GM10266 (cell line): Measurements from ENCODE around the gene SMYD1.

Experiments used
- DNase-seq: peaks from one replicate; pipeline ENCODE4 v3.0.0; 2012; ENCODE audit errors: extremely low spot score
- TF ChIP-seq, protein P1 (sequence below): IDR thresholded peaks from 2 replicates; pipeline ENCODE4 v1.5.1; 2012; ENCODE audit warnings: mild to moderate bottlenecking, low read depth; ENCODE audit not compliant: control insufficient read depth, insufficient read depth; ENCODE audit errors: missing control alignments

The SMYD1 gene

DNA sequence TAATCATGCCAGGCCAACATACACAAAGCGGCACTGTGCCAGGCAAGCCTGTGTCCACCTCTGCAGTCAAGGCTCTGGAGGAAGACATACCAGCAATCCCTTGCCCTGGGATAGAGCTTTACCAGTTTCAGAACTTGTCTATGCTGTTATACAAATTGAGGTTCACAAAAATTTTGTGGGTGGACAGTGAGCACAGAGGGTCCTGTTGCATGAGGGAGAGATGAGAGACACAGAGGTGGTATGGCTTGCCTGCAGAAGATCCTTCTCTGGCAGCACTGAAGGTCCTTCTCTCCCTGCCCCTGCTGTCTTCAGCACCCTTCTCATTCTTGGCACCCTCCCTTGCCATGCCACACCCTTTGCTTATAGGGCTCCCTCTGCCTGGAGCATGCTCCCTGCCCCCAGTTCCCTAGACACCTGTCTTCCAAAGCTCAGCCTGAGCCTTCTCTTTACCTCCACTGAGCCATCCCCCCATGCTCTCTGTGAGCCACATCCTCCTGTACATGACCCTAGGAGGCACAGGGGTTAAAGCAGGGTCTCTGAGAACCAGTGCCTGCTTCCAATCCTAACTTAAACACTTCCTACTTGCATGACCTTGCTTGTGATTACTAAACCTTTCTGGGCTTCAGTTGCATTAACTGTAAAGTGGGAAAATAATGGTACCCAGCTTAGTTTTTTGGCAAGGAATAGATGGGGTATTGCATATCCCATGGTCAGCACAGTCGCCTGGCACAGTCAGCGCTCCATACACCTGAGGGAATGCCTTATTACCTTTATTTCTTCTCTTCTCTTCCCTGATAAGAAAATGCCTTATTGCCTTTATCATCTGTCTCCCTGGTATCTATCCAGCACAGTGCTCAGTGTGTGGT lies 59.4 kb downstream of the SMYD1 start:
- TF ChIP-seq, protein P1, sequence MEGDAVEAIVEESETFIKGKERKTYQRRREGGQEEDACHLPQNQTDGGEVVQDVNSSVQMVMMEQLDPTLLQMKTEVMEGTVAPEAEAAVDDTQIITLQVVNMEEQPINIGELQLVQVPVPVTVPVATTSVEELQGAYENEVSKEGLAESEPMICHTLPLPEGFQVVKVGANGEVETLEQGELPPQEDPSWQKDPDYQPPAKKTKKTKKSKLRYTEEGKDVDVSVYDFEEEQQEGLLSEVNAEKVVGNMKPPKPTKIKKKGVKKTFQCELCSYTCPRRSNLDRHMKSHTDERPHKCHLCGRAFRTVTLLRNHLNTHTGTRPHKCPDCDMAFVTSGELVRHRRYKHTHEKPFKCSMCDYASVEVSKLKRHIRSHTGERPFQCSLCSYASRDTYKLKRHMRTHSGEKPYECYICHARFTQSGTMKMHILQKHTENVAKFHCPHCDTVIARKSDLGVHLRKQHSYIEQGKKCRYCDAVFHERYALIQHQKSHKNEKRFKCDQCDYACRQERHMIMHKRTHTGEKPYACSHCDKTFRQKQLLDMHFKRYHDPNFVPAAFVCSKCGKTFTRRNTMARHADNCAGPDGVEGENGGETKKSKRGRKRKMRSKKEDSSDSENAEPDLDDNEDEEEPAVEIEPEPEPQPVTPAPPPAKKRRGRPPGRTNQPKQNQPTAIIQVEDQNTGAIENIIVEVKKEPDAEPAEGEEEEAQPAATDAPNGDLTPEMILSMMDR = no peak

GRCh38 chr2:88127638-88127887 lies 59.9 kb downstream of the SMYD1 start:
- no peak for DNase-seq
- TF ChIP-seq, protein P1 = no peak

More for the DNA sequence above, 59.4 kb downstream of the SMYD1 start:
- DNase-seq = no peak

DNA sequence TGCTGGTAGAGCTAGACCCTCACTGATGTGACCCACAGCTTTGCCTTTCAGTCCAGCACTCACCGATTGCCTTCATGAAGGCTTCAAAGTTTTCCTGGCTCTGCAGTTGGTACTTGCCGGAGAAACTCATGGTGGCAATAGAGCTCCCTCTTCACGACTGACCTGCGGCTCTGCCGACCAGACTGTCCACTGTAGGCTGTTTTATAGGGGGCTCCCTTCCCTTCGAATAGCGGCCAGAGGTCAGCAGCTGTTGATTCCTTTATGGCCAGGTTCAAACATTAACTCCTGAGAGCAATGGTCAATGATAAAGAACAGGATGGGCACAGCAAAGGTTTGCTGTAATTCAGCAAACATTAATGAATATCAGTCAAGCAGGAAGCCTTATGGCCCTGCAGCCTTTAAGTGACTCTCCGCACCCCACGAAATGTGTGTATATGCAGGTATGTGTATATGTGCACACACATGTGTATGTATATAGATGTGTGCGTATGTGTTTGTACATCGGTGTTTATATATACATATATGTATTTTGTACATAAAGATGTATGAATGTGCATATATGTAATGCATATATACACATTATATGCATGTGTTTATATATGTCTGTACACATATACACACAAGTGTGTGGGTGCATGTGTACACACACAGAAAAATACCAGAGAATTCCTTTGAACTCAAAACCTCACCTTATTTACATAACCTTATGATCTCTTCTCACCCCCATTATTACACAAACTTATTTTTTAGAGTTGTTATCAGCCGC lies 60.4 kb downstream of the SMYD1 start, which contains the start of gene FABP1:
TSS of gene FABP1 (minus strand) at position 175 of the 766 bp plus-strand sequence. CDS start at position 130, 45 bp downstream.
- DNase-seq = no peak
- TF ChIP-seq, protein P1 = no peak

GRCh38 chr2:88128654-88129312 lies 61.2 kb downstream of the SMYD1 start:
- TF ChIP-seq, protein P1 = no peak
- DNase-seq = no peak

GRCh38 chr2:88129313-88129959 lies 61.8 kb downstream of the SMYD1 start:
- DNase-seq = no peak
- TF ChIP-seq, protein P1 = no peak

GRCh38 chr2:88131201-88131998 lies 63.8 kb downstream of the SMYD1 start:
- TF ChIP-seq, protein P1 = no peak
- no peak for DNase-seq
